Measurements from ENCODE around the gene AK8. TPM values are rescaled to one million over a fixed set of nuclear protein-coding genes. Genes with fewer than 3 reads are reported as not detected.

AK8 gene
- polyA plus RNA-seq, 1 experiment, result 0.53 TPM

- no peak overlapping the region for H3K4me3 ChIP-seq (ENCODE audit: low read depth, low read length)
- POLR2A ChIA-PET, result no interaction called here
- H3K36me3 ChIP-seq (ENCODE audit: control insufficient read depth, insufficient read depth, low read length), result no peaks in the 10 kb centered on the region
- CTCF ChIA-PET, result interaction anchor here (1.0 to 1.2 kb wide), 2 partner anchors 29 to 399 kb away, joined by 3 read pairs; no protein-coding TSS in a partner anchor
- TF ChIP-seq, protein P1, sequence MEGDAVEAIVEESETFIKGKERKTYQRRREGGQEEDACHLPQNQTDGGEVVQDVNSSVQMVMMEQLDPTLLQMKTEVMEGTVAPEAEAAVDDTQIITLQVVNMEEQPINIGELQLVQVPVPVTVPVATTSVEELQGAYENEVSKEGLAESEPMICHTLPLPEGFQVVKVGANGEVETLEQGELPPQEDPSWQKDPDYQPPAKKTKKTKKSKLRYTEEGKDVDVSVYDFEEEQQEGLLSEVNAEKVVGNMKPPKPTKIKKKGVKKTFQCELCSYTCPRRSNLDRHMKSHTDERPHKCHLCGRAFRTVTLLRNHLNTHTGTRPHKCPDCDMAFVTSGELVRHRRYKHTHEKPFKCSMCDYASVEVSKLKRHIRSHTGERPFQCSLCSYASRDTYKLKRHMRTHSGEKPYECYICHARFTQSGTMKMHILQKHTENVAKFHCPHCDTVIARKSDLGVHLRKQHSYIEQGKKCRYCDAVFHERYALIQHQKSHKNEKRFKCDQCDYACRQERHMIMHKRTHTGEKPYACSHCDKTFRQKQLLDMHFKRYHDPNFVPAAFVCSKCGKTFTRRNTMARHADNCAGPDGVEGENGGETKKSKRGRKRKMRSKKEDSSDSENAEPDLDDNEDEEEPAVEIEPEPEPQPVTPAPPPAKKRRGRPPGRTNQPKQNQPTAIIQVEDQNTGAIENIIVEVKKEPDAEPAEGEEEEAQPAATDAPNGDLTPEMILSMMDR (IDR thresholded peaks at IDR 0.05; ENCODE audit: insufficient read depth, low read depth, low read length), result no peak
- DNase-seq (ENCODE audit: low read depth), result no peak
- H3K27me3 ChIP-seq (ENCODE audit: control insufficient read depth, insufficient read depth, low read length), result peaks cover 6% of the 10 kb centered on the region
Observed at GRCh38 chr9:132813115-132813771, 64.8 kb downstream of the AK8 start.

DNA sequence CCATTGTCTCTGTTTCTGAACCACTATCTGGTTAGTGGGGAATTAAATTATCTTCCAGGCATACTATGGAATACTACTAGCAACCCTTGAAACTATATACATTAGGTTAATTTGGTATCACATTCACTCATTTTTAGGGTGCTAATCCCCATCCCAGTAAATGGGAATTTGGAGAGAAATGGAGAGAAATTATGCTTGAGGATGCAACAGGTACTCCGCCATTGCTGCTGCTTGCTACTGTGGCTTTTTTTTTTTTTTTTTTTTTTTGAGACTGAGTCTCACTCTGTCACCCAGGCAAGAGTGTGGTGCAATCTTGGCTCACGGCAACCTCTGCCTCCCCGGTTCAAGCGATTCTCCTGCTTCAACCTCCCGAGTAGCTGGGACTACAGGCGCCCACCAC lies 66.1 kb downstream of the AK8 start:
- CTCF ChIA-PET, result interaction anchor here (1.2 kb wide), 1 partner anchor 398 kb away, joined by 3 read pairs; no protein-coding TSS in a partner anchor

DNA sequence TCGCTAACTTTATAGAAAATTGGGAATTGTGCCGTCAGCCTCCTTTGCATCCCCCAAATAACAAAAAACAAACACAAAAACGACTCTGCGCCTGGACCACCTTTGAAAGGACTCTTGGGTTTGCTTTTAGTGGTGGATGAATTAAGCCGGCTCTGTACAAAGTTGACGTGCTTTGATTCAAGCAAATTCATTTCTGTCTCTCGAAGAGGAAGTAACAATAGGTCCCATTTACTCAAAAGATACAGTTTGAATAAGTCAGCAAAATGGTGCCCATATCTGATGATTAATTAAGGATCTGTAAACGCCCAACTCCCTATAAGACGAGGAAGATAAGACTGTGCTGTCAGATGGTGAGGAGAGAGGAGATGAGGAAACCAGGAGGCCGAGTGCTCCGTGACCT lies 67.8 kb downstream of the AK8 start:
- TF ChIP-seq, protein P1 (IDR thresholded peaks at IDR 0.05; ENCODE audit: insufficient read depth, low read depth, low read length), result no peak
- Histone ChIP-seq H3K4me3 (ENCODE audit: low read depth, low read length) (no peak overlapping the region), H3K36me3 (ENCODE audit: control insufficient read depth, insufficient read depth, low read length) (no peaks in the 10 kb centered on the region), H3K27me3 (ENCODE audit: control insufficient read depth, insufficient read depth, low read length) (peaks cover 11% of the 10 kb centered on the region)
- ChIA-PET POLR2A (no interaction called here), CTCF (no interaction called here)
- no peak for DNase-seq (ENCODE audit: low read depth)

More for the DNA sequence above, 66.1 kb downstream of the AK8 start:
- Histone ChIP-seq H3K36me3 (ENCODE audit: control insufficient read depth, insufficient read depth, low read length) (no peaks in the 10 kb centered on the region), H3K27me3 (ENCODE audit: control insufficient read depth, insufficient read depth, low read length) (peaks cover 7% of the 10 kb centered on the region), H3K4me3 (ENCODE audit: low read depth, low read length) (no peak overlapping the region)
- DNase-seq (ENCODE audit: low read depth), result no peak
- POLR2A ChIA-PET, result no interaction called here
- TF ChIP-seq, protein P1 (IDR thresholded peaks at IDR 0.05; ENCODE audit: insufficient read depth, low read depth, low read length), result no peak

- Histone ChIP-seq H3K4me3 (ENCODE audit: low read depth, low read length) (no peak overlapping the region), H3K36me3 (ENCODE audit: control insufficient read depth, insufficient read depth, low read length) (no peaks in the 10 kb centered on the region), H3K27me3 (ENCODE audit: control insufficient read depth, insufficient read depth, low read length) (peaks cover 13% of the 10 kb centered on the region)
- CTCF ChIA-PET, result no interaction called here
- TF ChIP-seq, protein P1 (IDR thresholded peaks at IDR 0.05; ENCODE audit: insufficient read depth, low read depth, low read length), result no peak
- POLR2A ChIA-PET, result no interaction called here
- no peak for DNase-seq (ENCODE audit: low read depth)
Observed at GRCh38 chr9:132809677-132810271, 68.3 kb downstream of the AK8 start.

DNA sequence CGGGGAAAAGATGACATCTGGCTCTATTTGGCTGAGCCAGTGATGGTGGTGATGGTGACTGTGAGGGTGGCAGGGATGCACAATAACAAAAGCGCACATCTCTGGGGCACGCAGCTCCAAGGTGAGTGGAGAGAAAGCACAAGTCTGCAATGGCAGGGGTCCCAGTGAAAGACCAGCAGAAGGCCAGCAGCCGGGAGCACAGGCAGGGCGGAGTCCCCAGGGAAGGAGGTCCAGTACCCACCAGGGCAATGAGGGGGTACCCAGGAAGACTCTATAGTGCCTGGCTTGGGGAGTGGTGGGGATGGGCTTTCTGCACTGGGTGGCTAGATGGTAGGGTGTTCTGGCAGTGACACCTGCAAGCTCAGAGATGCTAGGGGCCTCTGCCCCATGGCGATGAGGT lies 69.4 kb downstream of the AK8 start:
- peaks cover 16% of the 10 kb centered on the region for H3K27me3 ChIP-seq (ENCODE audit: control insufficient read depth, insufficient read depth, low read length)
- H3K36me3 ChIP-seq (ENCODE audit: control insufficient read depth, insufficient read depth, low read length), result no peaks in the 10 kb centered on the region
- ChIA-PET POLR2A (no interaction called here), CTCF (interaction anchor here (0.8 kb wide), 1 partner anchor 8 kb away, joined by 3 read pairs; no protein-coding TSS in a partner anchor)
- TF ChIP-seq, protein P1 (IDR thresholded peaks at IDR 0.05; ENCODE audit: insufficient read depth, low read depth, low read length), result no peak
- no peak for DNase-seq (ENCODE audit: low read depth)
- no peak overlapping the region for H3K4me3 ChIP-seq (ENCODE audit: low read depth, low read length)
